PFSK-1 (cell line): ENCODE data around the gene MYCBP2.

Experiments used
- FOXP2 ChIP-seq: optimal IDR thresholded peaks from 2 replicates; pipeline ENCODE3; 2011; ENCODE audit warnings: borderline replicate concordance, control low read depth, inconsistent platforms; ENCODE audit not compliant: insufficient read depth; ENCODE audit errors: extremely low read length, extremely low read depth
- POLR2AphosphoS5 ChIP-seq: IDR thresholded peaks from 2 replicates; pipeline ENCODE4 v1.6.1; 2012; ENCODE audit warnings: low read depth, mild to moderate bottlenecking, control low read depth, low read length, moderate library complexity
- SIN3A ChIP-seq: IDR thresholded peaks from 2 replicates; pipeline ENCODE4 v1.6.1; 2012; ENCODE audit warnings: mild to moderate bottlenecking, low read length, moderate library complexity, borderline replicate concordance; ENCODE audit not compliant: insufficient read depth
- TAF1 ChIP-seq: IDR thresholded peaks from 2 replicates; pipeline ENCODE4 v1.6.1; 2012; ENCODE audit warnings: low read length, control low read depth, borderline replicate concordance; ENCODE audit not compliant: insufficient read depth
- TF ChIP-seq, protein P1 (sequence below), 2 experiments: IDR thresholded peaks; 2 replicates each; pipeline versions ENCODE4 v1.6.1 to v1.8.0; 2011 to 2012; ENCODE audit warnings: low read depth in 2 of 2, low read length in 2 of 2, control low read depth in 1 of 2, inconsistent platforms in 1 of 2, mild to moderate bottlenecking in 1 of 2, moderate library complexity in 1 of 2; ENCODE audit not compliant: insufficient read depth in 1 of 2

The MYCBP2 gene

DNA sequence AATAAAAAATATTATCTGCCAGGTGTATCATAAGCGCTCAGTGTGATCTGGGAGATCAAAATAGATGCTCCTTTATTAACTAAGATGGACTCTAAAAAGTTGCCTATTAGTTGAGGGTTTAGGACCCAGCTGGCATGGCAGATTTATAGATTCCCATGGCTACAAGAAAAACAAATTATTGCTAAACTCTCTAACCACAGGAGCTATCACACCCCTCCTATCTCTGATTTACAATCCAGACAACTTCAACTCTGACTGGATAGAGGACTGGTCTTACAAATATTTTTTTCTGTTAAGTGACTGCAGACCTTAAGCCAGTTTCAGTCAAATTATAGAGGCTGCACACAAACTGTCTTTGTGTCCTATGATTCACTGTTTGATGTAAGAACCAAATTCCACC lies 45.4 kb upstream of the MYCBP2 start:
- TF ChIP-seq, protein P1, sequence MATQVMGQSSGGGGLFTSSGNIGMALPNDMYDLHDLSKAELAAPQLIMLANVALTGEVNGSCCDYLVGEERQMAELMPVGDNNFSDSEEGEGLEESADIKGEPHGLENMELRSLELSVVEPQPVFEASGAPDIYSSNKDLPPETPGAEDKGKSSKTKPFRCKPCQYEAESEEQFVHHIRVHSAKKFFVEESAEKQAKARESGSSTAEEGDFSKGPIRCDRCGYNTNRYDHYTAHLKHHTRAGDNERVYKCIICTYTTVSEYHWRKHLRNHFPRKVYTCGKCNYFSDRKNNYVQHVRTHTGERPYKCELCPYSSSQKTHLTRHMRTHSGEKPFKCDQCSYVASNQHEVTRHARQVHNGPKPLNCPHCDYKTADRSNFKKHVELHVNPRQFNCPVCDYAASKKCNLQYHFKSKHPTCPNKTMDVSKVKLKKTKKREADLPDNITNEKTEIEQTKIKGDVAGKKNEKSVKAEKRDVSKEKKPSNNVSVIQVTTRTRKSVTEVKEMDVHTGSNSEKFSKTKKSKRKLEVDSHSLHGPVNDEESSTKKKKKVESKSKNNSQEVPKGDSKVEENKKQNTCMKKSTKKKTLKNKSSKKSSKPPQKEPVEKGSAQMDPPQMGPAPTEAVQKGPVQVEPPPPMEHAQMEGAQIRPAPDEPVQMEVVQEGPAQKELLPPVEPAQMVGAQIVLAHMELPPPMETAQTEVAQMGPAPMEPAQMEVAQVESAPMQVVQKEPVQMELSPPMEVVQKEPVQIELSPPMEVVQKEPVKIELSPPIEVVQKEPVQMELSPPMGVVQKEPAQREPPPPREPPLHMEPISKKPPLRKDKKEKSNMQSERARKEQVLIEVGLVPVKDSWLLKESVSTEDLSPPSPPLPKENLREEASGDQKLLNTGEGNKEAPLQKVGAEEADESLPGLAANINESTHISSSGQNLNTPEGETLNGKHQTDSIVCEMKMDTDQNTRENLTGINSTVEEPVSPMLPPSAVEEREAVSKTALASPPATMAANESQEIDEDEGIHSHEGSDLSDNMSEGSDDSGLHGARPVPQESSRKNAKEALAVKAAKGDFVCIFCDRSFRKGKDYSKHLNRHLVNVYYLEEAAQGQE (IDR thresholded peaks at IDR 0.05; ENCODE audit: insufficient read depth in 1 of 2, low read depth in 2 of 2, low read length in 2 of 2): no peak
- TF ChIP-seq SIN3A (no peak), POLR2AphosphoS5 (no peak), FOXP2 (no peak), TAF1 (no peak)

DNA sequence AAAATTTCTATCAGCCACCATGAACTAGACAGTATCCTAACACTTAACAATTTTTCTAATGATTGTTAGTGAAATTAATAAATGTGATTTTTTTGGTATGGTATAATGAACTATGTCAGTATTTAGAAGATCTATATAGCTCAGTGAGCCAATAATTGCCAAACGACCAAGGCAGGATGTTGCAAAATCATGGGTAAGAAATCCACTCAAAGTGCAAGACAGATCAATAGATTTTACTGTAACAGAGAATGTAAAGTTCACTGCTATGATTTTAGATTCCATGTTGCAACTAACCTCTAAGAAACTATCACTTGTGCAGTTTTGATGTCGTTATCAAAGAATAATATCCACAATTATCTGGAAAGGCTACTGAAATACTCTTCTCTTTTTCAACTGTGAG lies 44.0 kb upstream of the MYCBP2 start:
- no peak for TF ChIP-seq SIN3A
- TF ChIP-seq POLR2AphosphoS5: no peak
- TF ChIP-seq TAF1: no peak
- no peak for TF ChIP-seq FOXP2
- TF ChIP-seq, protein P1 (IDR thresholded peaks at IDR 0.05; ENCODE audit: insufficient read depth in 1 of 2, low read depth in 2 of 2, low read length in 2 of 2): no peak

DNA sequence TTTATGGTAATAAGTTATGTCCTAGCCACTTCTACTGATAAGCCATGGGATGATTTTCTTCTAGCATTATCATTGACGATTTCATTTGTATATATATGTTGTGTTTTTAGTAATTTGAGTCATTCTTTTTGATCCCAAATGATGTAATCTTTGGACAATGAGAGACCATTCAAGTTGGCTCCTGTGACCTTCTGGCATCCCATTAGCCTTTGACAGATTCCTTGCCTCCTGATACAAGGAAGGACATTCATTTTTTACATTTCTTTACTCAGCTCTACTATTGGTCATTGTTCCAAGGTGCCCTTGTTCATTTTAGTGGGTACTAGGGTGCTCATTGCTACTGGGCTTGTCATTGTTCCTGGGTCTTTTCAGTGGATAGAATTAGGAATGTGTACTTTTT lies 35.3 kb upstream of the MYCBP2 start:
- TF ChIP-seq POLR2AphosphoS5 (no peak), FOXP2 (no peak), SIN3A (no peak), TAF1 (no peak)
- TF ChIP-seq, protein P1 (IDR thresholded peaks at IDR 0.05; ENCODE audit: insufficient read depth in 1 of 2, low read depth in 2 of 2, low read length in 2 of 2): no peak

DNA sequence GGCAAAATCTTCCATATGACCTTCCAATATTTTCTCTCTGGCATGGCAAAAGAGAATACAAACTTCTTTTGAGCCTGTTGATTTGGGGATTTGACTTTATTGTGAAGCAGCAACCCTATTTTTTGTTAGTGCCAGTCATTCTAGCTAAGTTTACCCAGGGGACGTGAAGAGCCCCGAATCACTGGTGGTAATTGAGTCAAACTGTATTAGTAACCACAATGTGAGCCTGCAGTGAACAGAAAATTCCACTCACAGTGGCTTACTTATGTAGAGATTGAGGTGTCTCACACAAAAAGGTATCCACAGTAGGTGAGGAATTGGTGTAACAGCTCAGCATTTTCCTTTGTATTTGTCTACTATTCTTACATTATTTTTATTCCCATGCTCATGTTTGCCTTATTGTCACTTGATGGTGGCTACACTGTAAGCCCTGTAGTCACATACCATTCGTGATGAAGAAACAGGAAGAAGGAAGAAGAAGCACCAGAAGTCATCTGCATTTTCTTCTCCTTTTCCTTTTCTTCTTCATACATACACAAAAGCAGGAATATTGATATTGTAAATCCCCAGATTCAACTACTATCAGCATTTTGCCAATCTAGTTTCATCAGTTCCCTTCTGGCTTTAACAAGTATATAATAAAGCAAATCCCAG lies 33.3 kb upstream of the MYCBP2 start:
- TF ChIP-seq TAF1 (no peak), SIN3A (no peak), FOXP2 (no peak), POLR2AphosphoS5 (no peak)
- TF ChIP-seq, protein P1 (IDR thresholded peaks at IDR 0.05; ENCODE audit: insufficient read depth in 1 of 2, low read depth in 2 of 2, low read length in 2 of 2): no peak

DNA sequence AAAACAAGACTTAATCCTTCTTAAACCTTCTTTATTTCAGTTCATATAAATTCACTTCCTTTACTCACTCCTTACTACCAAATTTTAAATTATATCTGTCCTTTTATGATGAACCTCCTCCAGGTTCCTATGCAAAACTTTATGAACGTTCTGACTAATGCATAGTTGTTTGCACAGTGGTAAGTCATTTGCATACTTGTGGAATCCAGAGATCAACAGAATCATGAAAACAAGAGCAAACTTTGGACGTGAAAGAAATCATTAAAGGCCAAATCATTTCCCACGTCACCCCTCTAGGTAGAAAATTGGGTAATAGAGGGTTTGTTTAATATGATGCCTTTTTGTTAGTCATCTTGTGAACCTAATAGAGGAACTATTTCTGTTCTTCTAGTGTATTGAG lies 32.3 kb upstream of the MYCBP2 start:
- no peak for TF ChIP-seq TAF1
- TF ChIP-seq POLR2AphosphoS5: no peak
